ENCODE results near the gene PUM1. TPM values are rescaled to one million over a fixed set of nuclear protein-coding genes. Genes with fewer than 3 reads are reported as not detected.
A peak's percentile ranks its signal among the peaks of the same experiment; 100 is the strongest.

PUM1 gene
- total and polyA plus RNA-seq, 2 donors (not counting 1 experiment from before 2014, with no cell fraction given) = 59.3 to 70.5 TPM

GRCh38 chr1:31019401-31019800 lies 46.1 kb downstream of the PUM1 start:
- peaks cover 3% of the 10 kb centered on the region for H3K36me3 ChIP-seq (ENCODE audit: control insufficient read depth, insufficient read depth, low read length)
- H3K9me3 ChIP-seq (ENCODE audit: control insufficient read depth, insufficient read depth, low read depth, low read length) = no peaks in the 10 kb centered on the region
- no peak overlapping the region for H3K4me3 ChIP-seq (replicated peaks in 1 of 4; ENCODE audit: control extremely low read depth in 1 of 4, insufficient read depth in 1 of 4, low read depth in 3 of 4, low read length in 4 of 4)
- peaks cover 4% of the 10 kb centered on the region for H4K20me1 ChIP-seq (ENCODE audit: control insufficient read depth, extremely low read depth, insufficient read depth, low read length)
- H3K27me3 ChIP-seq (ENCODE audit: control insufficient read depth, insufficient read depth, low read length) = no peaks in the 10 kb centered on the region
- TF ChIP-seq CTCF (conservative IDR thresholded peaks at IDR 0.05 in 1 of 2, IDR thresholded peaks at IDR 0.05 in 1 of 2; ENCODE audit: low read depth in 1 of 2, low read length in 2 of 2) (no peak), EZH2 (IDR thresholded peaks at IDR 0.05; ENCODE audit: low read length, missing control alignments) (no peak)
- DNase-seq (ENCODE audit: low read depth in 2 of 2) = no peak
- H3K27ac ChIP-seq (ENCODE audit: insufficient read depth, low read length) = no peak overlapping the region
- no peak overlapping the region for H2AFZ ChIP-seq (ENCODE audit: low read length)
- no peaks in the 10 kb centered on the region for H3K4me1 ChIP-seq (ENCODE audit: control insufficient read depth, extremely low read depth, insufficient read depth, low read length)
- peaks cover 90% of the 10 kb centered on the region for H3K79me2 ChIP-seq (ENCODE audit: control insufficient read depth, insufficient read depth, low read length)
- H3K9ac ChIP-seq (ENCODE audit: insufficient read depth, low read length) = no peak overlapping the region
- H3K4me2 ChIP-seq (ENCODE audit: extremely low read depth, insufficient read depth, low read length) = no peak overlapping the region

- DNase-seq (ENCODE audit: low read depth in 2 of 2) = no peak
- Histone ChIP-seq H3K27me3 (ENCODE audit: control insufficient read depth, insufficient read depth, low read length) (no peaks in the 10 kb centered on the region), H4K20me1 (ENCODE audit: control insufficient read depth, extremely low read depth, insufficient read depth, low read length) (peaks cover 8% of the 10 kb centered on the region), H3K9ac (ENCODE audit: insufficient read depth, low read length) (no peak overlapping the region), H3K79me2 (ENCODE audit: control insufficient read depth, insufficient read depth, low read length) (peaks cover 91% of the 10 kb centered on the region), H3K9me3 (ENCODE audit: control insufficient read depth, insufficient read depth, low read depth, low read length) (no peaks in the 10 kb centered on the region), H2AFZ (ENCODE audit: low read length) (no peak overlapping the region), H3K27ac (ENCODE audit: insufficient read depth, low read length) (no peak overlapping the region), H3K4me1 (ENCODE audit: control insufficient read depth, extremely low read depth, insufficient read depth, low read length) (no peaks in the 10 kb centered on the region), H3K4me3 (replicated peaks in 1 of 4; ENCODE audit: control extremely low read depth in 1 of 4, insufficient read depth in 1 of 4, low read depth in 3 of 4, low read length in 4 of 4) (no peak overlapping the region), H3K36me3 (ENCODE audit: control insufficient read depth, insufficient read depth, low read length) (no peaks in the 10 kb centered on the region), H3K4me2 (ENCODE audit: extremely low read depth, insufficient read depth, low read length) (no peak overlapping the region)
- TF ChIP-seq EZH2 (IDR thresholded peaks at IDR 0.05; ENCODE audit: low read length, missing control alignments) (no peak), CTCF (conservative IDR thresholded peaks at IDR 0.05 in 1 of 2, IDR thresholded peaks at IDR 0.05 in 1 of 2; ENCODE audit: low read depth in 1 of 2, low read length in 2 of 2) (no peak)
Measured at GRCh38 chr1:31016868-31017267, 48.6 kb downstream of the PUM1 start.

- Histone ChIP-seq H2AFZ (ENCODE audit: low read length) (no peak overlapping the region), H3K79me2 (ENCODE audit: control insufficient read depth, insufficient read depth, low read length) (peaks cover 91% of the 10 kb centered on the region), H3K9me3 (ENCODE audit: control insufficient read depth, insufficient read depth, low read depth, low read length) (no peaks in the 10 kb centered on the region), H4K20me1 (ENCODE audit: control insufficient read depth, extremely low read depth, insufficient read depth, low read length) (peaks cover 4% of the 10 kb centered on the region), H3K9ac (ENCODE audit: insufficient read depth, low read length) (no peak overlapping the region), H3K27ac (ENCODE audit: insufficient read depth, low read length) (no peak overlapping the region), H3K27me3 (ENCODE audit: control insufficient read depth, insufficient read depth, low read length) (no peaks in the 10 kb centered on the region), H3K4me1 (ENCODE audit: control insufficient read depth, extremely low read depth, insufficient read depth, low read length) (peaks cover 12% of the 10 kb centered on the region), H3K4me2 (ENCODE audit: extremely low read depth, insufficient read depth, low read length) (no peak overlapping the region), H3K4me3 (replicated peaks in 1 of 4; ENCODE audit: control extremely low read depth in 1 of 4, insufficient read depth in 1 of 4, low read depth in 3 of 4, low read length in 4 of 4) (no peak overlapping the region), H3K36me3 (ENCODE audit: control insufficient read depth, insufficient read depth, low read length) (no peaks in the 10 kb centered on the region)
- TF ChIP-seq EZH2 (IDR thresholded peaks at IDR 0.05; ENCODE audit: low read length, missing control alignments) (no peak), CTCF (conservative IDR thresholded peaks at IDR 0.05 in 1 of 2, IDR thresholded peaks at IDR 0.05 in 1 of 2; ENCODE audit: low read depth in 1 of 2, low read length in 2 of 2) (no peak)
- DNase-seq (ENCODE audit: low read depth in 2 of 2) = peak in 1 of 2 donors; percentile 39
Measured at GRCh38 chr1:31013187-31013864, 52.2 kb downstream of the PUM1 start.
